C4-2B (cell line): Measurements from ENCODE around the gene ACP6.

Experiments used
- H3K27ac ChIP-seq: fragments of 450-650 bp; 2 replicates; pipeline ENCODE4 v1.5.1; 2017
- ZFX ChIP-seq: fragments of 450-650 bp; IDR thresholded peaks from 2 replicates; pipeline ENCODE4 v1.6.1; 2017
- TF ChIP-seq, protein P1 (sequence below): fragments of 450-650 bp; conservative IDR thresholded peaks from 2 replicates; pipeline ENCODE4 v1.5.1; 2017; ENCODE audit warnings: mild to moderate bottlenecking

Gene ACP6

GRCh38 chr1:147626739-147627138, 43.6 kb downstream of the ACP6 start:
- peak overlapping the region; percentile 39; the same call in 1 of the 2 replicates for H3K27ac ChIP-seq

GRCh38 chr1:147626291-147626690, 44.0 kb downstream of the ACP6 start:
- H3K27ac ChIP-seq, result peak overlapping the region; percentile 39; the same call in 1 of the 2 replicates
- no peak for TF ChIP-seq ZFX
- TF ChIP-seq, protein P1, sequence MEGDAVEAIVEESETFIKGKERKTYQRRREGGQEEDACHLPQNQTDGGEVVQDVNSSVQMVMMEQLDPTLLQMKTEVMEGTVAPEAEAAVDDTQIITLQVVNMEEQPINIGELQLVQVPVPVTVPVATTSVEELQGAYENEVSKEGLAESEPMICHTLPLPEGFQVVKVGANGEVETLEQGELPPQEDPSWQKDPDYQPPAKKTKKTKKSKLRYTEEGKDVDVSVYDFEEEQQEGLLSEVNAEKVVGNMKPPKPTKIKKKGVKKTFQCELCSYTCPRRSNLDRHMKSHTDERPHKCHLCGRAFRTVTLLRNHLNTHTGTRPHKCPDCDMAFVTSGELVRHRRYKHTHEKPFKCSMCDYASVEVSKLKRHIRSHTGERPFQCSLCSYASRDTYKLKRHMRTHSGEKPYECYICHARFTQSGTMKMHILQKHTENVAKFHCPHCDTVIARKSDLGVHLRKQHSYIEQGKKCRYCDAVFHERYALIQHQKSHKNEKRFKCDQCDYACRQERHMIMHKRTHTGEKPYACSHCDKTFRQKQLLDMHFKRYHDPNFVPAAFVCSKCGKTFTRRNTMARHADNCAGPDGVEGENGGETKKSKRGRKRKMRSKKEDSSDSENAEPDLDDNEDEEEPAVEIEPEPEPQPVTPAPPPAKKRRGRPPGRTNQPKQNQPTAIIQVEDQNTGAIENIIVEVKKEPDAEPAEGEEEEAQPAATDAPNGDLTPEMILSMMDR, result no peak

More at GRCh38 chr1:147626739-147627138, 43.6 kb downstream of the ACP6 start:
- TF ChIP-seq, protein P1, result no peak
- no peak for TF ChIP-seq ZFX

DNA sequence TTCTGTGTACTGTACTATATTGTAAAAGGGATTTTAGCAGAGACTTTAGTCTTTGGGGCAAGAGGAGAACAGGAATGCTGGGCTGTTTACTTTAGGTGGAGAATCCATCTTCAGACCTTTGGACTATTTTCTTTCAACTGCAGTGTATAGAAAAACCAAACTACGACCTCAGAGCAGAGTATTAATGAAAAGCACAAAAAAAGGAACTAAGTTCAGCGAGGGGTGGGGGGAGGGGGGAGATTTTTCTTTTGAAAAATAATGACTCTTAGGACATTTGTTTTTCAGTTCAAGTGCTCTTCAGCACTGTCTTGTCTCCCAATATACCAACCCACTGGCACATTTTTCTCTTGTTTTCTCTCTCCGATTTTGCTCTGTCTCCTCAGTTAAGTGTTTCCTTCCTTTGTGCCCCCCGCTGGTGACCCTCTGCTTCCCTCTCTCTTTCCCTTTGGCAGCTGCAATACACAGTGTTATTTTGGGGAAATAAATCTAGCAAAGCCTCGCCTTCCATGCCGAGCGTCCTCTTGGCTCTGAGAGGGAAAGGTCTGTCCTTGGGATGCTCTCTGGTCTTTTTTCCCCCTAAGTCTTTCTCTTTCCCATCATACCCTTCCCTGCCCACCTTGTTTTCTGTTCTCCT, 44.8 kb downstream of the ACP6 start:
- no peak overlapping the region for H3K27ac ChIP-seq
- TF ChIP-seq, protein P1, result no peak
- TF ChIP-seq ZFX, result no peak

- TF ChIP-seq ZFX, result no peak
- TF ChIP-seq, protein P1, result no peak
- no peak overlapping the region for H3K27ac ChIP-seq
These were observed 45.8 kb downstream of the ACP6 start for GRCh38 chr1:147624529-147624928.

GRCh38 chr1:147624011-147624410, 46.3 kb downstream of the ACP6 start:
- TF ChIP-seq, protein P1, result no peak
- no peak for TF ChIP-seq ZFX
- H3K27ac ChIP-seq, result no peak overlapping the region

DNA sequence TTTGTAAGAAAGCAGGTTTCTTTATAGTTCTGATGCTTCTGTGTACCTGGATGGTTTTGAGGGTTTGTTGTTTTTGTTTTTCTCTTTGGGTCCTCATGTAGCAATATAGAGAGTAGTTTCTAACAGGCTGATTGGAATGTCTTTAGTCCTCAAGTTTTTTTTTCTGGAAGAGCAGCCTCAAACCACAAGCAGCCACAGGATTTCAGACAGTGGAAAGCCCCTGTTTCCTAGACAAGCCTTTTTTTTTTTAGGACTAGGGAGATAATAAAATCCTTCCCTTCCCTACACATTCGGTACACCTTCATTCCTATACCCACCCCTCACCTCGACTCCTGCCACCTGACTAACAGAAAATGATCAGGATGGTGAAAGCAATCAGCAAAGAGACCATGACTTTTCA, 47.6 kb downstream of the ACP6 start:
- no peak overlapping the region for H3K27ac ChIP-seq
- TF ChIP-seq, protein P1, result no peak
- no peak for TF ChIP-seq ZFX

GRCh38 chr1:147620543-147620942, 49.8 kb downstream of the ACP6 start:
- no peak overlapping the region for H3K27ac ChIP-seq
- TF ChIP-seq, protein P1, result no peak
- no peak for TF ChIP-seq ZFX
